H9 (cell line): Measurements from ENCODE around the gene PDXDC1. TPM values are rescaled to one million over a fixed set of nuclear protein-coding genes. Genes with fewer than 3 reads are reported as not detected.
"Not testable (repeated sequence)": the region's sequence is repeated elsewhere in the genome, so short reads cannot be mapped to it uniquely, and the experiment has no call there.

Experiments
- DNase-seq: peaks from one replicate; pipeline ENCODE4 v3.0.0-alpha.2; 2017
- H2AFZ ChIP-seq: one replicate; pipeline ENCODE4 v1.6.1; 2013; ENCODE audit warnings: mild to moderate bottlenecking, low read length, control low read depth, moderate library complexity
- H2AK5ac ChIP-seq: 2 replicates; pipeline ENCODE4 v1.6.1; 2013; ENCODE audit warnings: low read length, control low read depth, mixed read lengths; ENCODE audit not compliant: insufficient read length
- H2BK120ac ChIP-seq: one replicate; pipeline ENCODE4 v1.6.1; 2013; ENCODE audit warnings: low read depth, mild to moderate bottlenecking, low read length, control low read depth, inconsistent platforms; ENCODE audit not compliant: poor library complexity, severe bottlenecking
- H2BK12ac ChIP-seq: 2 replicates; pipeline ENCODE4 v1.6.1; 2013; ENCODE audit warnings: low read length, control low read depth, mixed read lengths, low read depth; ENCODE audit not compliant: insufficient read length
- H2BK15ac ChIP-seq: 2 replicates; pipeline ENCODE4 v1.6.1; 2013; ENCODE audit warnings: low read depth, low read length, control low read depth
- H2BK20ac ChIP-seq: one replicate; pipeline ENCODE4 v1.6.1; 2013; ENCODE audit warnings: low read depth, mild to moderate bottlenecking, low read length, control low read depth, inconsistent platforms; ENCODE audit not compliant: poor library complexity, severe bottlenecking
- H2BK5ac ChIP-seq: 2 replicates; pipeline ENCODE4 v1.6.1; 2013; ENCODE audit warnings: low read length, control low read depth, mixed read lengths; ENCODE audit not compliant: insufficient read length
- H3K14ac ChIP-seq: 2 replicates; pipeline ENCODE4 v1.6.1; 2013; ENCODE audit warnings: low read length, control low read depth; ENCODE audit not compliant: insufficient read depth
- H3K18ac ChIP-seq: 2 replicates; pipeline ENCODE4 v1.6.1; 2013; ENCODE audit warnings: low read depth, mild to moderate bottlenecking, mixed read lengths, low read length, control low read depth; ENCODE audit not compliant: insufficient read length
- H3K23ac ChIP-seq: 2 replicates; pipeline ENCODE4 v1.6.1; 2013; ENCODE audit warnings: low read length, control low read depth, mixed read lengths, low read depth; ENCODE audit not compliant: insufficient read length
- H3K23me2 ChIP-seq: 2 replicates; pipeline ENCODE4 v1.6.1; 2013; ENCODE audit warnings: low read depth, mild to moderate bottlenecking, mixed read lengths, low read length, control low read depth; ENCODE audit not compliant: insufficient read length, poor library complexity, severe bottlenecking
- H3K27ac ChIP-seq: 2 replicates; pipeline ENCODE4 v1.5.1; 2013; ENCODE audit warnings: low read length, control low read depth, mixed read lengths, low read depth; ENCODE audit not compliant: insufficient read length
- H3K27me3 ChIP-seq: 2 replicates; pipeline ENCODE4 v1.6.1; 2013; ENCODE audit warnings: low read length, control low read depth, inconsistent platforms; ENCODE audit not compliant: insufficient read depth
- H3K4ac ChIP-seq: 2 replicates; pipeline ENCODE4 v1.6.1; 2013; ENCODE audit warnings: low read depth, mild to moderate bottlenecking, control low read depth, inconsistent platforms, low read length, moderate library complexity
- H3K4me1 ChIP-seq: 2 replicates; pipeline ENCODE4 v1.6.1; 2013; ENCODE audit warnings: low read length, control low read depth, inconsistent platforms; ENCODE audit not compliant: insufficient read depth
- H3K4me2 ChIP-seq: 2 replicates; pipeline ENCODE4 v1.6.1; 2013; ENCODE audit warnings: low read length, control low read depth, mixed read lengths; ENCODE audit not compliant: insufficient read length, insufficient read depth
- H3K56ac ChIP-seq: 2 replicates; pipeline ENCODE4 v1.6.1; 2013; ENCODE audit warnings: low read depth, mild to moderate bottlenecking, mixed read lengths, low read length, control low read depth; ENCODE audit not compliant: insufficient read length
- H3K79me1 ChIP-seq: 2 replicates; pipeline ENCODE4 v1.6.1; 2013; ENCODE audit warnings: low read depth, mild to moderate bottlenecking, moderate library complexity, low read length, control low read depth, inconsistent platforms; ENCODE audit not compliant: insufficient read depth, poor library complexity, severe bottlenecking
- H3K79me2 ChIP-seq: 2 replicates; pipeline ENCODE4 v1.6.1; 2013; ENCODE audit warnings: low read length, control low read depth, inconsistent platforms; ENCODE audit not compliant: insufficient read depth
- H3K9ac ChIP-seq: 2 replicates; pipeline ENCODE4 v1.6.1; 2013; ENCODE audit warnings: low read length, control low read depth, mixed read lengths; ENCODE audit not compliant: insufficient read length; ENCODE audit errors: extremely low read depth
- H3K9me3 ChIP-seq: one replicate; pipeline ENCODE4 v1.6.1; 2013; ENCODE audit warnings: low read depth, low read length, inconsistent platforms; ENCODE audit not compliant: control insufficient read depth
- H3T11ph ChIP-seq: one replicate; pipeline ENCODE4 v1.6.1; 2013; ENCODE audit warnings: mild to moderate bottlenecking, low read length, control low read depth, inconsistent platforms
- H4K20me1 ChIP-seq: one replicate; pipeline ENCODE4 v1.6.1; 2013; ENCODE audit not compliant: control insufficient read depth, insufficient read length, insufficient read depth
- H4K5ac ChIP-seq: 2 replicates; pipeline ENCODE4 v1.6.1; 2013; ENCODE audit warnings: low read depth, mild to moderate bottlenecking, mixed read lengths, low read length, control low read depth; ENCODE audit not compliant: insufficient read length
- H4K8ac ChIP-seq: replicated peaks from 2 replicates; pipeline ENCODE4 v1.6.1; 2013; ENCODE audit warnings: low read length, control low read depth, mixed read lengths, low read depth; ENCODE audit not compliant: insufficient read length
- H4K91ac ChIP-seq: 2 replicates; pipeline ENCODE4 v1.6.1; 2013; ENCODE audit warnings: low read depth, mild to moderate bottlenecking, moderate library complexity, mixed read lengths, low read length, control low read depth; ENCODE audit not compliant: insufficient read length
- H3K27ac Mint-ChIP-seq, 3 experiments: 2 replicates in 2 of 3; 3 replicates in 1 of 3; pipeline ENCODE4 v1.8.0; 2020 to 2021; ENCODE audit warnings: mixed read lengths in 3 of 3, mild to moderate bottlenecking in 1 of 3, moderate library complexity in 1 of 3
- H3K27me3 Mint-ChIP-seq: 2 replicates; pipeline ENCODE4 v1.8.0; 2021; ENCODE audit warnings: low read depth, mild to moderate bottlenecking, moderate library complexity, mixed read lengths
- H3K36me3 Mint-ChIP-seq, 3 experiments: 2 replicates in 2 of 3; 3 replicates in 1 of 3; pipeline ENCODE4 v1.8.0; 2020 to 2021; ENCODE audit warnings: low read depth in 3 of 3, mixed read lengths in 3 of 3; ENCODE audit not compliant: insufficient read depth in 1 of 3
- H3K4me1 Mint-ChIP-seq, 2 experiments: 2 replicates each; pipeline ENCODE4 v1.8.0; 2020; ENCODE audit warnings: mixed read lengths in 2 of 2
- H3K4me3 Mint-ChIP-seq, 2 experiments: 2 replicates in 1 of 2; 3 replicates in 1 of 2; pipeline ENCODE4 v1.8.0; 2020 to 2021; ENCODE audit warnings: mild to moderate bottlenecking in 2 of 2, mixed read lengths in 2 of 2, moderate library complexity in 1 of 2
- H3K9me3 Mint-ChIP-seq, 2 experiments: 2 replicates in 1 of 2; 3 replicates in 1 of 2; pipeline ENCODE4 v1.8.0; 2020; ENCODE audit warnings: mild to moderate bottlenecking in 2 of 2, mixed read lengths in 2 of 2, moderate library complexity in 1 of 2
- CTCF ChIP-seq: fragments of 200-600 bp; sonication (generic); conservative IDR thresholded peaks from 3 replicates; pipeline ENCODE4 v1.8.0; 2021; ENCODE audit warnings: antibody characterized with exemption, mild to moderate bottlenecking
- WGBS: extraction: QIAGEN DNeasy Blood & Tissue Kit; methylation state at CpG from one replicate; pipeline ENCODE4 v1.1.7; 2013; ENCODE audit warnings: missing lambda C conversion rate, low lambda C conversion rate, mixed read lengths; ENCODE audit not compliant: insufficient read length; ENCODE audit errors: extremely low coverage; 5-methylcytosine and 5-hydroxymethylcytosine counted together
- total RNA-seq: library from RNA; stranded (reverse); gene quantifications from 2 replicates; pipeline ENCODE4 v1.2.1, GENCODE V29; 2021

PDXDC1 gene
- total RNA-seq, 1 experiment from 2014 or later: 112 TPM

GRCh38 chr16:15044286-15044685 lies 69.5 kb downstream of the PDXDC1 start:
- Histone ChIP-seq H3K27ac (no peak overlapping the region), H3K4ac (no peak overlapping the region), H3K4me2 (no peak overlapping the region), H2BK12ac (no peak overlapping the region), H2AFZ (no peak overlapping the region), H4K5ac (no peak overlapping the region), H3K79me2 (no peaks in the 10 kb centered on the region), H2BK15ac (no peak overlapping the region), H3K4me1 (no peaks in the 10 kb centered on the region), H3K9ac (no peak overlapping the region), H3T11ph (no peak overlapping the region), H3K18ac (no peak overlapping the region), H2AK5ac (no peak overlapping the region), H3K79me1 (no peaks in the 10 kb centered on the region), H2BK120ac (no peak overlapping the region), H3K14ac (no peak overlapping the region), H4K91ac (no peak overlapping the region), H3K9me3 (no peaks in the 10 kb centered on the region), H3K27me3 (no peaks in the 10 kb centered on the region), H4K8ac (no peak overlapping the region), H2BK5ac (no peak overlapping the region), H3K23ac (no peak overlapping the region), H3K23me2 (no peaks in the 10 kb centered on the region), H2BK20ac (no peak overlapping the region), H4K20me1 (no peaks in the 10 kb centered on the region), H3K56ac (no peak overlapping the region)
- H3K9me3 Mint-ChIP-seq: no peaks in the 10 kb centered on the region
- H3K4me1 Mint-ChIP-seq: no peaks in the 10 kb centered on the region
- WGBS: no CpG with 5 or more reads among the region's 11 CpGs
- peak overlapping the region in 2 of 3 experiments; percentile 16 to 85; a peak in 2 of 7 replicates for H3K27ac Mint-ChIP-seq
- H3K4me3 Mint-ChIP-seq: no peak overlapping the region
- TF ChIP-seq CTCF: no peak
- DNase-seq: no peak
- peaks cover 11 to 52% (median 37%) of the 10 kb centered on the region in 3 experiments; a peak in 6 of 7 replicates for H3K36me3 Mint-ChIP-seq
- H3K27me3 Mint-ChIP-seq: no peaks in the 10 kb centered on the region

DNA sequence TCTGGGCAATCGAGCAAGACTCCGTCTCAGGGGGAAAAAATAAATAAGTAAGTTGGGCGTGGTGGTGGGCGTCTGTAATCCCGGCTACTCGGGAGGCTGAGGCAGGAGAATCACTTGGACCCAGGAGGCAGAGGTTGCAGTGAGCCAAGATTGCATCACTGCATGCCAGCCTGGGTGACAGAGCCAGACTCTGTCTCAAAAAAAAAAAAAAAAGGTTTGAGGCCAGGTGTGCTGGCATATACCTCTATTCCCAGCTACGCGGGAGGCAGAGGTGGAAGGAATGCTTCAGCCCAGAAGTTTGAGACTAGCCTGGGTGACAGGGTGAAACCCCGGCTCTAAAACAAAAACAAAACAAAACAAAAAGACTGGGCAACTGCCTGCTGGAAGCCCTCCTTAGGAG lies 70.4 kb downstream of the PDXDC1 start:
- not testable (repeated sequence) for H4K8ac ChIP-seq, H2BK12ac ChIP-seq, H2BK5ac ChIP-seq, DNase-seq, H3K4me1 Mint-ChIP-seq, H3K9me3 ChIP-seq, H3K9ac ChIP-seq, H3K27ac ChIP-seq, H2BK120ac ChIP-seq, H4K20me1 ChIP-seq, H3K27me3 Mint-ChIP-seq, H3K23me2 ChIP-seq, H3K4me2 ChIP-seq, H4K91ac ChIP-seq, H3K4me3 Mint-ChIP-seq, H3K27me3 ChIP-seq, H3K79me2 ChIP-seq, H2BK20ac ChIP-seq, H2BK15ac ChIP-seq, H3T11ph ChIP-seq, H3K9me3 Mint-ChIP-seq, H3K79me1 ChIP-seq, H3K4ac ChIP-seq, H3K56ac ChIP-seq, H4K5ac ChIP-seq, H3K18ac ChIP-seq, H2AFZ ChIP-seq, H3K23ac ChIP-seq, H3K4me1 ChIP-seq, H3K14ac ChIP-seq, H2AK5ac ChIP-seq
- no CpG with 5 or more reads among the region's 9 CpGs for WGBS
- peaks cover 10 to 43% (median 28%) of the 10 kb centered on the region in 3 experiments; a peak in 6 of 7 replicates for H3K36me3 Mint-ChIP-seq
- peak overlapping the region in 2 of 3 experiments; percentile 4 to 81; a peak in 2 of 7 replicates for H3K27ac Mint-ChIP-seq
